Measurements from ENCODE around the gene ABO.
"Not testable (repeated sequence)": the region's sequence is repeated elsewhere in the genome, so short reads cannot be mapped to it uniquely, and the experiment has no call there.

ABO gene

GRCh38 chr9:133228474-133229193 is 46.4 kb downstream of the ABO start:
- not testable (repeated sequence) for H3K4me1 ChIP-seq (ENCODE audit: control insufficient read depth in 1 of 2, insufficient read depth in 2 of 2, low read length in 2 of 2); H3K27ac ChIP-seq (ENCODE audit: low read length); H3K36me3 ChIP-seq (ENCODE audit: control insufficient read depth in 1 of 2, insufficient read depth in 2 of 2, low read length in 2 of 2); H3K27me3 ChIP-seq (ENCODE audit: low read depth, low read length); H3K9me3 ChIP-seq (ENCODE audit: control insufficient read depth in 1 of 2, low read length in 2 of 2); H3K4me3 ChIP-seq (ENCODE audit: low read depth in 1 of 2, low read length in 2 of 2)

GRCh38 chr9:133227996-133228395 is 47.0 kb downstream of the ABO start:
- not testable (repeated sequence) for H3K36me3 ChIP-seq (ENCODE audit: control insufficient read depth in 1 of 2, insufficient read depth in 2 of 2, low read length in 2 of 2); H3K9me3 ChIP-seq (ENCODE audit: control insufficient read depth in 1 of 2, low read length in 2 of 2); H3K27ac ChIP-seq (ENCODE audit: low read length); H3K4me3 ChIP-seq (ENCODE audit: low read depth in 1 of 2, low read length in 2 of 2); H3K4me1 ChIP-seq (ENCODE audit: control insufficient read depth in 1 of 2, insufficient read depth in 2 of 2, low read length in 2 of 2); H3K27me3 ChIP-seq (ENCODE audit: low read depth, low read length)

- H3K27me3 ChIP-seq (ENCODE audit: low read depth, low read length) = no peaks in the 10 kb centered on the region
- H3K27ac ChIP-seq (ENCODE audit: low read length) = no peak overlapping the region
- no peaks in the 10 kb centered on the region for H3K4me1 ChIP-seq (ENCODE audit: control insufficient read depth in 1 of 2, insufficient read depth in 2 of 2, low read length in 2 of 2)
- H3K4me3 ChIP-seq (ENCODE audit: low read depth in 1 of 2, low read length in 2 of 2) = no peak overlapping the region
- H3K36me3 ChIP-seq (ENCODE audit: control insufficient read depth in 1 of 2, insufficient read depth in 2 of 2, low read length in 2 of 2) = no peaks in the 10 kb centered on the region
- no peaks in the 10 kb centered on the region for H3K9me3 ChIP-seq (ENCODE audit: control insufficient read depth in 1 of 2, low read length in 2 of 2)
Measured at GRCh38 chr9:133227242-133227860, 47.6 kb downstream of the ABO start.

- H3K4me3 ChIP-seq (ENCODE audit: low read depth in 1 of 2, low read length in 2 of 2) = no peak overlapping the region
- no peak overlapping the region for H3K27ac ChIP-seq (ENCODE audit: low read length)
- H3K27me3 ChIP-seq (ENCODE audit: low read depth, low read length) = no peaks in the 10 kb centered on the region
- no peaks in the 10 kb centered on the region for H3K9me3 ChIP-seq (ENCODE audit: control insufficient read depth in 1 of 2, low read length in 2 of 2)
- no peaks in the 10 kb centered on the region for H3K36me3 ChIP-seq (ENCODE audit: control insufficient read depth in 1 of 2, insufficient read depth in 2 of 2, low read length in 2 of 2)
- no peaks in the 10 kb centered on the region for H3K4me1 ChIP-seq (ENCODE audit: control insufficient read depth in 1 of 2, insufficient read depth in 2 of 2, low read length in 2 of 2)
Measured at GRCh38 chr9:133226219-133227171, 48.5 kb downstream of the ABO start.

GRCh38 chr9:133225171-133226011 is 49.6 kb downstream of the ABO start:
- Histone ChIP-seq H3K36me3 (ENCODE audit: control insufficient read depth in 1 of 2, insufficient read depth in 2 of 2, low read length in 2 of 2) (no peaks in the 10 kb centered on the region), H3K9me3 (ENCODE audit: control insufficient read depth in 1 of 2, low read length in 2 of 2) (no peaks in the 10 kb centered on the region), H3K4me3 (ENCODE audit: low read depth in 1 of 2, low read length in 2 of 2) (no peak overlapping the region), H3K27me3 (ENCODE audit: low read depth, low read length) (no peaks in the 10 kb centered on the region), H3K27ac (ENCODE audit: low read length) (no peak overlapping the region), H3K4me1 (ENCODE audit: control insufficient read depth in 1 of 2, insufficient read depth in 2 of 2, low read length in 2 of 2) (no peaks in the 10 kb centered on the region)

- no peak overlapping the region for H3K27ac ChIP-seq (ENCODE audit: low read length)
- H3K27me3 ChIP-seq (ENCODE audit: low read depth, low read length) = no peaks in the 10 kb centered on the region
Measured at GRCh38 chr9:133224762-133225161, 50.2 kb downstream of the ABO start.

GRCh38 chr9:133223159-133223756 is 51.7 kb downstream of the ABO start:
- not testable (repeated sequence) for H3K27ac ChIP-seq (ENCODE audit: low read length); H3K36me3 ChIP-seq (ENCODE audit: control insufficient read depth in 1 of 2, insufficient read depth in 2 of 2, low read length in 2 of 2); H3K4me3 ChIP-seq (ENCODE audit: low read depth in 1 of 2, low read length in 2 of 2); H3K9me3 ChIP-seq (ENCODE audit: control insufficient read depth in 1 of 2, low read length in 2 of 2); H3K27me3 ChIP-seq (ENCODE audit: low read depth, low read length); H3K4me1 ChIP-seq (ENCODE audit: control insufficient read depth in 1 of 2, insufficient read depth in 2 of 2, low read length in 2 of 2)

More at GRCh38 chr9:133224762-133225161, 50.2 kb downstream of the ABO start:
- no peaks in the 10 kb centered on the region for H3K4me1 ChIP-seq (ENCODE audit: control insufficient read depth in 1 of 2, insufficient read depth in 2 of 2, low read length in 2 of 2)
- H3K36me3 ChIP-seq (ENCODE audit: control insufficient read depth in 1 of 2, insufficient read depth in 2 of 2, low read length in 2 of 2) = no peaks in the 10 kb centered on the region
- H3K4me3 ChIP-seq (ENCODE audit: low read depth in 1 of 2, low read length in 2 of 2) = no peak overlapping the region
- no peaks in the 10 kb centered on the region for H3K9me3 ChIP-seq (ENCODE audit: control insufficient read depth in 1 of 2, low read length in 2 of 2)

- not testable (repeated sequence) for H3K36me3 ChIP-seq (ENCODE audit: control insufficient read depth in 1 of 2, insufficient read depth in 2 of 2, low read length in 2 of 2); H3K27me3 ChIP-seq (ENCODE audit: low read depth, low read length); H3K4me3 ChIP-seq (ENCODE audit: low read depth in 1 of 2, low read length in 2 of 2); H3K9me3 ChIP-seq (ENCODE audit: control insufficient read depth in 1 of 2, low read length in 2 of 2); H3K27ac ChIP-seq (ENCODE audit: low read length); H3K4me1 ChIP-seq (ENCODE audit: control insufficient read depth in 1 of 2, insufficient read depth in 2 of 2, low read length in 2 of 2)
Measured at GRCh38 chr9:133221994-133222393, 53.0 kb downstream of the ABO start.

GRCh38 chr9:133221177-133221809 is 53.7 kb downstream of the ABO start:
- no peak overlapping the region for H3K4me3 ChIP-seq (ENCODE audit: low read depth in 1 of 2, low read length in 2 of 2)
- H3K9me3 ChIP-seq (ENCODE audit: control insufficient read depth in 1 of 2, low read length in 2 of 2) = no peaks in the 10 kb centered on the region

More at GRCh38 chr9:133221177-133221809, 53.7 kb downstream of the ABO start:
- H3K27ac ChIP-seq (ENCODE audit: low read length) = no peak overlapping the region
- no peaks in the 10 kb centered on the region for H3K36me3 ChIP-seq (ENCODE audit: control insufficient read depth in 1 of 2, insufficient read depth in 2 of 2, low read length in 2 of 2)
- H3K4me1 ChIP-seq (ENCODE audit: control insufficient read depth in 1 of 2, insufficient read depth in 2 of 2, low read length in 2 of 2) = no peaks in the 10 kb centered on the region
- H3K27me3 ChIP-seq (ENCODE audit: low read depth, low read length) = no peaks in the 10 kb centered on the region
